OCI-LY7 (cell line): ENCODE data around the gene POLR2F. TPM values are rescaled to one million over a fixed set of nuclear protein-coding genes. Genes with fewer than 3 reads are reported as not detected.
A peak's percentile ranks its signal among the peaks of the same experiment; 100 is the strongest.

Experiments used
- BruUV-seq: library from RNA; stranded (reverse); fragments of 400-500 nt; replicated peaks from 2 replicates; lab custom pipeline; 2021; lab: Mats Ljungman, UMichigan
- CTCF ChIA-PET: fragments of 300-600 bp; sonication (Branson Sonifier 250); formaldehyde crosslinking; loops from one replicate; lab custom pipeline; 2022; ENCODE audit warnings: antibody characterized with exemption; ENCODE audit not compliant: unreplicated experiment; lab: Charles Lee
- POLR2A ChIA-PET: fragments of 300-600 bp; sonication (Branson Sonifier 250); formaldehyde crosslinking; loops from one replicate; lab custom pipeline; 2022; ENCODE audit warnings: antibody characterized with exemption; lab: Charles Lee
- DNase-seq: peaks from one replicate; pipeline ENCODE4 v3.0.0-alpha.2; 2015; ENCODE audit warnings: low spot score
- H2AFZ ChIP-seq: fragments of 200-600 bp; sonication (generic), shearing (Covaris generic); 2 replicates; pipeline ENCODE4 v1.6.1; 2014; ENCODE audit warnings: mild to moderate bottlenecking, antibody characterized with exemption, low read length, moderate library complexity
- H3K27ac ChIP-seq: fragments of 200-600 bp; sonication (generic); 2 replicates; pipeline ENCODE4 v1.5.1; 2014; ENCODE audit warnings: mixed run types, low read depth, mild to moderate bottlenecking, moderate library complexity, low read length, inconsistent platforms; ENCODE audit not compliant: poor library complexity, severe bottlenecking
- H3K36me3 ChIP-seq: fragments of 200-600 bp; sonication (generic); 2 replicates; pipeline ENCODE4 v1.6.1; 2014; ENCODE audit warnings: mild to moderate bottlenecking, antibody characterized with exemption, low read length, moderate library complexity, mixed read lengths; ENCODE audit not compliant: insufficient read depth
- H3K4me1 ChIP-seq: fragments of 200-600 bp; sonication (generic); 2 replicates; pipeline ENCODE4 v1.5.1; 2014; ENCODE audit warnings: mild to moderate bottlenecking, low read length; ENCODE audit not compliant: insufficient read depth, poor library complexity, severe bottlenecking
- H3K4me2 ChIP-seq: fragments of 200-600 bp; sonication (generic); 2 replicates; pipeline ENCODE4 v1.6.1; 2014; ENCODE audit warnings: mild to moderate bottlenecking, low read length
- H3K4me3 ChIP-seq: fragments of 200-600 bp; sonication (generic); 2 replicates; pipeline ENCODE4 v1.5.1; 2014; ENCODE audit warnings: mild to moderate bottlenecking, low read depth, low read length; ENCODE audit not compliant: poor library complexity, severe bottlenecking
- H3K79me2 ChIP-seq: fragments of 200-600 bp; sonication (generic); 2 replicates; pipeline ENCODE4 v1.6.1; 2016; ENCODE audit warnings: low read depth, mild to moderate bottlenecking, low read length, moderate library complexity, mixed read lengths; ENCODE audit not compliant: insufficient read depth
- H3K9me2 ChIP-seq: fragments of 200-600 bp; sonication (generic); 2 replicates; pipeline ENCODE4 v1.6.1; 2016; ENCODE audit warnings: mild to moderate bottlenecking, low read length, mixed read lengths; ENCODE audit not compliant: insufficient read depth
- H3K9me3 ChIP-seq: fragments of 200-600 bp; sonication (generic); 2 replicates; pipeline ENCODE4 v1.6.1; 2014; ENCODE audit warnings: mild to moderate bottlenecking, mixed run types, low read length, mixed read lengths
- H4K20me1 ChIP-seq: fragments of 200-600 bp; sonication (generic); 2 replicates; pipeline ENCODE4 v1.6.1; 2014; ENCODE audit warnings: mild to moderate bottlenecking, antibody characterized with exemption, low read length, moderate library complexity, mixed read lengths; ENCODE audit not compliant: insufficient read depth
- EZH2phosphoT487 ChIP-seq: fragments of 200-600 bp; sonication (generic); IDR thresholded peaks from 2 replicates; pipeline ENCODE4 v1.6.1; 2018; ENCODE audit warnings: low read depth, borderline replicate concordance, mild to moderate bottlenecking, mixed run types, antibody characterized with exemption, low read length, moderate library complexity, mixed read lengths
- intact Hi-C: fragments of 100-400 bp; cut with micrococcal nuclease; formaldehyde crosslinking; loops from one replicate; pipeline ENCODE4 v1.10.0; 2022; ENCODE audit not compliant: unreplicated experiment
- total RNA-seq, 2 experiments: library from RNA; depleted of rRNA in 1 of 2; stranded (reverse); fragments of >200 nt in 1 of 2; shearing (Covaris generic) in 1 of 2; gene quantifications; 2 replicates each; pipeline ENCODE4 v1.2.3, GENCODE V29; 2014 to 2022
- TF ChIP-seq, protein P1 (sequence below): fragments of 200-600 bp; sonication (generic); conservative IDR thresholded peaks from 2 replicates; pipeline ENCODE4 v1.5.1; 2014; ENCODE audit warnings: mild to moderate bottlenecking, antibody characterized with exemption, low read length, moderate library complexity, mixed read lengths

The POLR2F gene
- total RNA-seq, 2 experiments from 2014 or later = 71.2 to 85.9 TPM

DNA sequence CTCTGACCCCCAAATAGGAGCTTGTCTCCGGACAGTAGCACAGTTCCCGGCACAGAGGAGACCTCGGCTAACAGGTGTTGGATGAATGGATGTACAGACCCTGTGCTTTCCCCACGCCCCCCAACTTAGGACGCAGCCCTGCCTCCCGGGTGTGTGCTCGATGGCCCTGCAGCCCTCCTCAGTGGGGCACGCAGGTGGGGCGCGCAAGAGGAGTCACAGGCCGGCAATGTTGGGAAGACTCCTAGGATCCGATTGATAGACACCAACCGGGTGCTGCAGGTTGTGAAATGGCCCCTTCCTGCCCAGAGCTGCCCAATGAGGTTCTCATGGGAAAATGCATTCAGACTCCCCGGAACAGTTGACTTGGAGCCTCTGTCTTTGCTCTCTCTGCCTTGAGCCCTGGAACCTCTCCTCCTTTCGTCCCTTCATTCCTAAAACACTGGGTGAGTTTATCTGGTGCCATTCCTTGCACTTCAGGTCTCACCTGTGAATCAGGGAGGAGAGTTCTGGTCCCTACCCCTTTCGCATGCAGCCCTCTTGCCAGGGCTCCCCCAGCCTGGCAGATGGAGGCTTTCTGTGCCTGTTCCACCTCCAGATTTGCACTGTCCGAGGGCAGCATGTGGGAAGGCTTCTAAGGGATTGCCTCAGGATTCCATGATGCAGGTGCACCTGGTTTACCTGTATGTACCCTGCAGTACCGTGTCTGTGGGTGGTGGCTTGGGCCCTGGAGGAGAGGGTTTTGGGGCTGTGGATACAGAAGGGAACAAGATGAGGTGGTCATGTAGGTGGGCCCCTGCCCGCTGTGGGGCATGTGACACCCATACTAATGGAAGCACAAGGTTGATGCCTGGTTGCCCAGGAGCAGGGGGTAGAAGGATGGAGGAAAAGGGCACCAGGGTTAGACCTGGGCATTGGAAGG, 46.2 kb upstream of the POLR2F start:
- Histone ChIP-seq H2AFZ (peak overlapping the region; percentile 21; the same call in 1 of the 2 replicates), H3K79me2 (no peaks in the 10 kb centered on the region), H3K27ac (no peak overlapping the region), H3K36me3 (no peaks in the 10 kb centered on the region), H4K20me1 (no peaks in the 10 kb centered on the region), H3K4me3 (peak overlapping the region; percentile 82), H3K4me1 (peaks cover 17% of the 10 kb centered on the region), H3K9me3 (no peaks in the 10 kb centered on the region), H3K4me2 (peak overlapping the region; percentile 81), H3K9me2 (no peaks in the 10 kb centered on the region)
- no TSS peak for BruUV-seq
- ChIA-PET CTCF (interaction anchor here (1.4 kb wide), 1 partner anchor 11 kb away, joined by 5 read pairs; no protein-coding TSS in a partner anchor), POLR2A (no interaction called here)
- intact Hi-C loops = loop anchor here (2.0 kb wide), 1 partner anchor 58 kb away; no protein-coding TSS in a partner anchor
- no peak for DNase-seq
- no peak for TF ChIP-seq EZH2phosphoT487
- TF ChIP-seq, protein P1, sequence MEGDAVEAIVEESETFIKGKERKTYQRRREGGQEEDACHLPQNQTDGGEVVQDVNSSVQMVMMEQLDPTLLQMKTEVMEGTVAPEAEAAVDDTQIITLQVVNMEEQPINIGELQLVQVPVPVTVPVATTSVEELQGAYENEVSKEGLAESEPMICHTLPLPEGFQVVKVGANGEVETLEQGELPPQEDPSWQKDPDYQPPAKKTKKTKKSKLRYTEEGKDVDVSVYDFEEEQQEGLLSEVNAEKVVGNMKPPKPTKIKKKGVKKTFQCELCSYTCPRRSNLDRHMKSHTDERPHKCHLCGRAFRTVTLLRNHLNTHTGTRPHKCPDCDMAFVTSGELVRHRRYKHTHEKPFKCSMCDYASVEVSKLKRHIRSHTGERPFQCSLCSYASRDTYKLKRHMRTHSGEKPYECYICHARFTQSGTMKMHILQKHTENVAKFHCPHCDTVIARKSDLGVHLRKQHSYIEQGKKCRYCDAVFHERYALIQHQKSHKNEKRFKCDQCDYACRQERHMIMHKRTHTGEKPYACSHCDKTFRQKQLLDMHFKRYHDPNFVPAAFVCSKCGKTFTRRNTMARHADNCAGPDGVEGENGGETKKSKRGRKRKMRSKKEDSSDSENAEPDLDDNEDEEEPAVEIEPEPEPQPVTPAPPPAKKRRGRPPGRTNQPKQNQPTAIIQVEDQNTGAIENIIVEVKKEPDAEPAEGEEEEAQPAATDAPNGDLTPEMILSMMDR = no peak

DNA sequence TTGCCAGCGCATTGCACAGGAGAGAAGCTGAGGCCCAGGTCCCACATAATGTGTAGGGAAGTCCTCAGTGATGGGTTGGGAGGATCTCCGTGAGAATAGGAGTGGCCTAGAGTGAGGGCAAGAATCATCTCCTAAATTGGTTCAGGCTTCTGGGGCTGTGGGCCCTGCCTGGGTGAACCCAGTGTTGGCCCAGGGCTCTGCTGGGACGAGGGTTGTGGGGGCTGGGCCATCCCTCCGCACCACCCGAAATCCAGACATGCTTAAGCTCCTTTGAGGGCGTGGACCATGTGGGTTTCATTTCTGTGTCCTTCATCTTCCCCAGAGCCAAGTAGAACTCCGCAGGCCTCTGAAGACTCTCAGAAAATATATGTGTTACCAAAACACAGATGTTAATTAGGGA, 43.7 kb upstream of the POLR2F start:
- POLR2A ChIA-PET = interaction anchor here (0.6 kb wide), 1 partner anchor 16 kb away, joined by 3 read pairs; no protein-coding TSS in a partner anchor
- DNase-seq = no peak
- no TSS peak for BruUV-seq
- no peaks in the 10 kb centered on the region for H3K79me2 ChIP-seq
- H4K20me1 ChIP-seq = no peaks in the 10 kb centered on the region
- H2AFZ ChIP-seq = no peak overlapping the region
- H3K9me2 ChIP-seq = no peaks in the 10 kb centered on the region
- H3K27ac ChIP-seq = no peak overlapping the region
- no peak overlapping the region for H3K4me3 ChIP-seq
- no peak for TF ChIP-seq EZH2phosphoT487
- TF ChIP-seq, protein P1 = no peak
- peaks cover 5% of the 10 kb centered on the region; the same call in 1 of the 2 replicates for H3K36me3 ChIP-seq
- CTCF ChIA-PET = no interaction called here
- no peaks in the 10 kb centered on the region for H3K9me3 ChIP-seq
- H3K4me2 ChIP-seq = no peak overlapping the region
- peaks cover 17% of the 10 kb centered on the region for H3K4me1 ChIP-seq
- intact Hi-C loops = no loop called here
